IMR-90 (cell line): ENCODE data around the gene CFAP221.

Source experiments
- CTCF ChIP-seq: conservative IDR thresholded peaks from 2 replicates; pipeline ENCODE4 v1.5.1; 2012; ENCODE audit warnings: mild to moderate bottlenecking, low read depth, low read length, improper control_type of control experiment
- USF2 ChIP-seq: fragments of 150-350 bp; IDR thresholded peaks from 2 replicates; pipeline ENCODE4 v1.6.1; 2017; ENCODE audit warnings: mild to moderate bottlenecking, antibody characterized with exemption, low read length, low read depth

GRCh38 chr2:119548516-119549120 is 4.4 kb downstream of the CFAP221 start:
- no peak for TF ChIP-seq CTCF
- no peak for TF ChIP-seq USF2
